ENCODE measurements around the gene CHST1.

GRCh38 chr11:45641961-45642360 is 23.5 kb downstream of the CHST1 start:
- TF ChIP-seq POLR2A (IDR thresholded peaks at IDR 0.05; ENCODE audit: low read length) = no peak
- TF ChIP-seq GATA1 (IDR thresholded peaks at IDR 0.05; ENCODE audit: low read depth, low read length) = no peak

All from erythroblast (primary cell).